GM21526 (cell line): ENCODE results near the gene NPPB.

Experiments
- ATAC-seq: cut with Tn5 transposase; IDR thresholded peaks from one replicate; pipeline ENCODE4 v1.9.1; 2021; ENCODE audit warnings: moderate library complexity; ENCODE audit not compliant: unreplicated experiment, low FRiP score

NPPB gene

GRCh38 chr1:11881749-11882441, 23.1 kb upstream of the NPPB start:
- no peak for ATAC-seq

- ATAC-seq: no peak
Measured at GRCh38 chr1:11880911-11881748, 22.4 kb upstream of the NPPB start.

DNA sequence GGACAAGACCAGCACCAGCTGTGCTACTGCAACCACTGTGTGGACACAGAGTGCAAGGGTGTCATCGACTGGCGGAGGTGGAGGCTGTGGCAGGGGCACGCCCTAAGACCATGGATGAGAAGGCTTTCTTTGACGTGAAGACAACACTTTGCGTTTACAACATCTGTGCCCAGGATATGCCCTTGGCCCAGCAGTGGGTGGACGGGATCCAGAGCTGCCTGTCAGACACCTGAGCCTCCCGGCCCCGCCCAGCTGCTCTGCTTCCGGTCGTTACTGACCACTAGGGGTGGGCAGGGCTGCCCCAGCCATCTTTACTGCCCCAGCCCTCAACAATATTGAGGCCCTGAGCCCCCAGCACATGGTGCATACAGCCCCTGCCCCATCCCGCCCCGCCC, 21.4 kb upstream of the NPPB start:
- no peak for ATAC-seq

DNA sequence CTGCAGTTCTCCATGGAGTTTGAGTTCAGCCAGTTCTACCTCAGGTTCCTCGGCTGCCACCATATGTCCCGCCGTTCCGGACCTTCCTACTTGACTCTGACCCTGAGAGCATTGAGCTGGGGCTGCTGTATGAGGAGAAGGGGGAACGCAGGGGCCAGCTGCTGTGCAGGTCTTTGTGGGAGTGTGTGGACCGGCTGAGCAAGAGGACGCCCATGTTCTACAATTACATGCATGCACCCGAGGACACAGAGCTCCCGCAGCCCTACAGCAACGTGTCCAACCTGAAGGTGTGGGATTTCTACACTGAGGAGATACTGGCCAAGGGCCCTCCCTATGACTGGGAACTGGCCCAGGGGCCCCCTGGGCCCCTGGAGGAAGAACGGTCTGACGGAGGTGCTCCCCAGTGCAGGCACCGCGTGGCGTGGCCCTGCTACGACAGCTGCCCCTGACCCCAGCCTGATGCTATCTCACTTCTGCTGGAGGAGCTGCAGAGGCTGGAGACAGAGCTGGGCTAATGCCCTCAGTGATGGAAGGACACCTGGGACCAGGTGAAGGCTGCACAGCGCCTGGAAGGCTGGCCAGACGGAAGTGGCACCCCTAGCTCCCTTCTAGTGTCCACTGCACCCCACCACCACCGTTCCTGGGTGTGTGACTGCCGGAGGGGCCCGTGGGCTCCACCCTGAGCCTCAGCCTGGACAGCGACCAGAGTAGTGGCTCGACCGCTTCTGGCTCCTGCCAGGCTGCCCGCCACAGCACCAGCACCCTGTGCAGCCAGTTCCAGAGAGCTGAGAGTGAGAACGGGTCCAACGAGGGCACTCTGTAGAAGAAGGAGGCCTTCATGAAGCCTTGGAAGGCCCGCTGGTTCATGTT, 20.8 kb upstream of the NPPB start:
- ATAC-seq: no peak

DNA sequence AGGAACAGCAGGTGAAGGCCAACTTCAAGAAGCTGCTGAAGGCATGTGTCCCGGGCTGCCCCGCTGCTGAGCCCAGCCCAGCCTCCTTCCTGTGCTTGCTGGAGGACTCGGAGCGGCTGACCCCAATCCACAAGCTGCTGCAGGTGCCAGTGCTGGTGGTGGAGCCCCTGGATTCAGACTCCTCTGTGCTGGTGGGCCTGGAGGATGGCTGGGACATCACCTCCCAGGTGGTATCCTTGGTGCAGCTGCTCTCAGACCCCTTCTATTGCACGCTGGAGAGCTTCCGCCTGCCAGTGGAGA, 20.1 kb upstream of the NPPB start:
- ATAC-seq: no peak

GRCh38 chr1:11878081-11878890, 19.5 kb upstream of the NPPB start:
- no peak for ATAC-seq

DNA sequence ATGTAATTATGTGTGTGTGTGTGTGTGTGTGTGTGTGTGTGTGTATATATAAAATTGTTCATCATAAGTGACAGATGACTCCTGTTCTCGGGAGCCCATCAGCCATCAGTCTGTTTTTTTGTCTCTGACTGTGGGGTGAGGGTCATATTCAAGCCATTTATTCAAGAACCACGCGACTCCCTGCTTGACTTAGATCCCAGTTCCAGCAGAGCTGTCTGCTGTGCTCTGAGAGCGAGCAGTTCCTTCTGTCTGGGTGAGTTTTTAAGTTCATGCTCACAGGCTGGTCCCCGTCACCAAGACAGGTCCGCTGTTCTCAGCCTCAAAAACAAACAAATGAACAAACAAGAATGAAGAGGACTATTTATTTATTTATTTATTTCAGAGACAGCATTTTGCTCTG, 18.3 kb upstream of the NPPB start:
- ATAC-seq: no peak

GRCh38 chr1:11875094-11875493, 16.3 kb upstream of the NPPB start:
- ATAC-seq: no peak

- ATAC-seq: no peak
Measured at GRCh38 chr1:11874624-11875023, 15.9 kb upstream of the NPPB start.

DNA sequence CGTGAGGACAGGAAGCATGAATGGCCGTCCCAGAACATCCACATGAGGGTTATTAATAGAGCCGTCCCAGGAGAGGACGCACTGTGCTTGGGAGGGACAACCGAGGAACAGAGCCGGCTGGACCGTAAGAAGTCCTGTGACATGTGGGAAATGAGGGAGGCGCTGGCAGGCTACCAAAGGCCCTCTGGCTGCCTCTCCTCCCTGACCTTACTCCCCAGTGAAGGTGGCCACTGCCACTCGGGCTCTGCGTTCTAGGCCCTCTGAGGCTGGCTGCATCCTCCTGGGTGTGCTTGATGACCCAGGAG, 15.5 kb upstream of the NPPB start:
- ATAC-seq: no peak

- ATAC-seq: no peak
Measured at GRCh38 chr1:11873395-11874257, 14.9 kb upstream of the NPPB start.

DNA sequence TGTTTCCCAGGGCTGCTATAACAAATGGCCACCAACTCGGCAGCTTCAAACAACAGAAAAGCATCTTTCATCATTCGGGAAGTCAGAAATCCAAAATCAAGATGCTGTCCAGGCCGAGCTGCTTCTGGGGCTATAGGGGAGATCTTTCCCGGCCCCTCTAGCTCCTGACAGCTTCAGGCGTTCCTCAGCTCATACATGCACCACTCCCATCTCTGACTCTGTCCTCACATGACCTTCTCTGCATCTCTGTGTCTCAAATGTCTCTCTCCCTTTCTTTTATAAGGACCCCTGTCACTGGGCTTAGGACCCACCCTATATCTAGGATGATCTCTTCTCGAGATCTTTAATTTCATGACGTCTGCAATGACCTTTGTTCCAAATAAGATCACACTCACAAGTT, 13.8 kb upstream of the NPPB start:
- ATAC-seq: no peak

DNA sequence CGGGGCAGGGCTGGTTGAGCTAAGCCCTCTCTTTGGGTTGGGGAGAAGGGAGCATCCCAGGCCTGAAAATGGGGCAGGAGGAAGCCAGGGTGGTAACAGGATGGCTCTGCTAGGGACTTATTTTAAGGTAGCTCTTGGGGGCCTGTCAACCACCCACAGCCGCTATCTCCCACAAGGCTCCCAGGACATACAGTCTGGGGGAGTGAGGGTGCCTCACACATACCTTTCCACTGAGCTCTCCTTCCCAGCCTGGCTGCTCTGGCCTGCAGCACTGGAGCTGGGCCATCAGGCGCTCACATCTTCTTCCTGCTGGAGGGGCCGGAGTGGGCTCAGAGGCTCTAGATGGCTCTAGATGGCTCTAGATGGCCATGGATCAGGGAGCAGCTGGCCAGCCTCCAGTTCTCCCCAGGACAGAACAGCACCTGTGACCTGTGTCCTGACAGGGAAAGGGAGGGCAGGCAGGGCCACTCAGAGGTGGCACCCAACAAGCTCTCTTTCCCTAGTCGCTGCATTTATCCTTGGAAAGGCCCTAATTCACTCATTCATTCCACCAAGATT, 11.0 kb upstream of the NPPB start:
- no peak for ATAC-seq

DNA sequence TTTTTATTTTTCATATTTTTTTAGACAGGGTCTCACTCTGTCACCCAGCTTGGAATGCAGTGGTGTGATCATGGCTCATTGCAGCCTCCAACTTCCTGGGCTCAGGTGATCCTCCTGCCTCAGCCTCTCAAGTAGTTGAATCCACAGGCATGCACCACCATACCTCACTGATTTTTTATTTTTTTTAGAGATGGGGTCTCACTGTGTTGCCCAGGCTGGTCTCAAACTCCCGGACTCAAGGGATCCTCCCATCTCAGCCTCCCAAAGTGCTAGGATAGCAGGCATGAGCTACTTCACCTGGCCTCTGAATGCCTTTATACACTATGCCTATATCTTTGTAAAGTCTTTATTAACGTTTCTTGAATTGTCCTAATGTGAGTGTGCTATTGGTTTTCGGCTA, 10.4 kb upstream of the NPPB start:
- ATAC-seq: no peak

- no peak for ATAC-seq
Measured at GRCh38 chr1:11868331-11868980, 9.7 kb upstream of the NPPB start.

DNA sequence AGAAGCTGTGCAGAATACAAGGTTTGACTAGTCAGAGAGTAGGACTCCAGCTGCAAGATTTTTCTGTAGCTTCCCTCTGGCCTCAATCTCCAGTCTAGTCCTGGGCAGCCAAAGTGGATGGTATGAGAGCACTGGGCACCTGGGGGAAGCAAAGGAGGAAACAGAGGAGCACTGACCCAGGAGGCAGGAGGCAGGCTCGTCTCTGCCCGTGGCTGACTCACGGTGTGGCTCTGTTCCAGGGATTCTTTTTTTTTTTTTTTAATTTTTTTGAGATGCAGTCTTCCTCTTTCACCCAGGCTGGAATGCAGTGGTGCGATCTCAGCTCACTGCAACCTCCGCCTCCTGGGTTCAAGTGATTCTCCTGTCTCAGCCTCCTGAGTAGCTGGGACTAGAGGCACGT, 4.1 kb upstream of the NPPB start:
- no peak for ATAC-seq

DNA sequence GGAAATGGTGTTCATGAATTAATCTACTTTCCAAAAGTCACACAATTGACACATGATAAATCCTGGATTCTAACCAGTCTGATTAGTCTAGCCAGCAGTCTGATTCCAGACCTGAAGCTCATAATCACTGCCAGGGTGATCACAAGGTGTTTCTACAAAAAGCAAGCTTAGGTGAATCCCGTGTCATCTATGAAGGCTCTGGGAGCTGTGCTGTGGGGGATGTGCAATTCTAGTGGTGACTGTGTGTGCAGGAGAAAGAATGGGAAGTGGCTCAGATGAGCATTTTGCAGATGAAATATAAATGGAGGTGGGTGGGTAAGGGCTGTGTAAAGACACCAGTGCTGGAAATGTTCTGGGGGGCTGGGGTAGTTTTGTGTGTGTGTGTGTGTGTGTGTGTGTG, 1.8 kb upstream of the NPPB start:
- ATAC-seq: no peak

- no peak for ATAC-seq
Measured at GRCh38 chr1:11860083-11860482, 1.3 kb upstream of the NPPB start.
